D341Med (cell line): Measurements from ENCODE around the gene SIAH3.

Experiments
- DNase-seq: peaks from one replicate; pipeline ENCODE4 v3.0.0; 2012; ENCODE audit warnings: low spot score

The SIAH3 gene

DNA sequence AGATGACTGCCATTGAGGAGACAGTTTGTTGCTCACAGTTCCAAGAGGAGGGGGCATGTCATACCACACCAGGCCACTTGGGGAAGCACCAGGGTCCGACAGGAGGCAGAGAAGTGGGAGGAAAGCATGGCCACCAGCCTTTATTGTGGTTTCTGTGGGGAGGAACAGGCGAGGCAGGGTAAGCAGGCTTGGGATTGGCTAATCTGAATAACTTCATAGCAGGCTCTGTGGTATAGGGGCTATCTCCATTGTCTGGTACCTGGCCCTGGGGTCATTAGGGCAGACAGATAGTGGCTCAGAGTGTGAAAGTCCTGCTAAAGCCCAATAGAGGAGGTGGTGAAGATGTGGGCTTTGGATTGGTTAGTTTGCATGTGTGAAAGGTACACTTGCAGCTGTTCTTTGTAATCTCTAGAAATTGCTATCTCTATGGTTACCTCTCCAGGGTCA lies 114.0 kb downstream of the SIAH3 start:
- no peak for DNase-seq

DNA sequence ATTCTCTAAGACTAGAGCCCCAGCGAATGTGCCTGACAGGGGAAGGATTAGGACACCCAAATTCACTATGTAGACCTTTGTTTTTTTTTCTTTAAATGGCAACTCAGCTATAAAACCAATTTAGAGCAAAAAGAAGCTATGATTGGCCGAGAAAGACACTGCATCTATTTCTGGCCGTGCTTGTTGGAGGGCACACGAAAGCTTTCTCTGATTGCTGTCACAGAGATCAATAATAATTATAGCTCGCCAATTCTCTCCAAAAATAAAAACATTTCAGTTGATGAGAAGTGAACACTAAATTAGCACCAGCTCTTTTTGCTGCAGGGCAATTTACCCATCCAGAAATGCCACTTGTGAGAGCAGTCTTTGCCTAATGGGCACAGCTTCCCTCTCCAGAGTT lies 118.2 kb downstream of the SIAH3 start:
- no peak for DNase-seq

DNA sequence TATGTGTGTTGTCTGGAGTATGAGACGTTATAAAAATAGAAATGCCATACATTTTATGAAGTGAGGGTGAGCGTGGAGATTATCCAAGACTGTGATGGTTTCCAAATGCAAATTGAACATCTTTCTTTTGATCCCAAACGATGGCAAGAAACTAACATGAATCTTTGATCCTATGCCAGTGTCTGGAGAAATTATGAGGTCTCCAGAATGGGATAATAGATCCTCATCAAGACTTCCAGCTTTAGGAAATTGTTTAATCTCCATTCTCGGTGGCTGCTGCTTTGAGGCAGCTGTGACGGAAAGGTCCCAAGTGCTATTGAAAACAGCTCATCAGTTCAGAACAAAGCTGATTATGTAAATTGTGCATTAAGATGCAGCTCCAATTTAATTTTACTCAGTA lies 118.6 kb downstream of the SIAH3 start:
- no peak for DNase-seq

DNA sequence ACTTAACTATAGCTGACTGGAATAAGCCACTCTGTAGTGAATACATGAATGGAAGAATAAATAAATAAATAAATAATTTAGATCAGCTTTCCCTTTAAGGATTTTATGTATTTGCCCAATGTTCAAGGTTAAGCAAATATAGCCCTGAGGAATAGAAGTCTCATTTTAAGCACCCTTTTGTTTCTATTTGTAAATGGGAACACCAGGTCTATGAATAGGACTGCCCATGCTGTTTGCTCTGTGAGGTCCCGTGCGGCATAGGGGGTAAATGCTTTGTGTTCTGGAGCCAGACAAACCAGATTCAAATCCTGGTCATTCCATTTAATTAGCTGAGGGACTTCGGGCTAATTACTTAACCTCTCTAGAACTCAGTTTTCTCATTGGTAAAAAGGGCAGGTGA lies 120.1 kb downstream of the SIAH3 start:
- DNase-seq: no peak

DNA sequence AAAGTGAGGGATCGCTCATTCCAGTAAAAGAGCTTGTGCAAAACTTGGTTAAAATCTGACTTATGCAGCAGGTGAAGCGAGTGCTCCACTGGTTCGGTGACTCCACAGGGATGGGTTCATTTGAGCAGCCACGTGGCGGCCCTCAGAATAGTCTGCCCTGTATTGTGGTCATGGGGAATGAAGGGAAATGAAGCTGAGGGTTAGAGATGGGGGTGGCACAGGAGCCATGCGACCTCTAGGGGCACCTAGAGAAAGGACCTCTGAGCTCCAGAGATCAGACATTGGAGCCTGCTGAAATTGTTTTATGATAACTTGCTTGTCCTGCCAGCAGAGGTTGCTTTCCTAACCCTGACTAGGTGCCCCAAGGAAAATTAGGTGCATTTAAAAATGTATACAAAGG lies 122.8 kb downstream of the SIAH3 start:
- peak; percentile 39 for DNase-seq
